ENCODE results near the gene ABO. TPM values are rescaled to one million over a fixed set of nuclear protein-coding genes. Genes with fewer than 3 reads are reported as not detected.

ABO gene
- total and polyA plus RNA-seq, 10 of the 15 experiments (the other 5 are each of a cell fraction or from before 2014, with no cell fraction given), result 0.10 TPM; not detected in 9

DNA sequence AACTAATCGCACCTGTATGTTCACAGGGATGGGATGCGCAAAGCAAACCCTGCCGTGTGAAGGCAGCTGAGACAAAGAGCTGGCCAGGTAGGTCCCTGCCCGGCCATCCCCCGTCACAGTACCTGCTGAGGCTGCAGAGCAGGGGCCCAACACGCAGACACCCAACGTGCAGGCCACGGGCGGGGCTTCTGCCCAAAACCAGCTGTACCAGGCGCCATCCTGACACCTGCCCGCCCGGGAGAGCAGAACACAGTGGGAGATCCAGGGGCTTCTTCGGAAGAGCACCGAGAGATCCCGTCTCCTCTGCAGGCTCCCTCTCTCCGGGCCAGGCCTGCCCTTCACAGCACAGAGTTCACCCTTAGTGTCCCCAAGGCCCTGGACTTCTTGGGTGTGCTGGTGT, 28.4 kb downstream of the ABO start:
- H3K27ac ChIP-seq (ENCODE audit: control insufficient read depth, insufficient read depth), result no peak overlapping the region
- POLR2A ChIA-PET, result no interaction called here
- FAIRE-seq (no peak), DNase-seq (ENCODE audit: low read depth, low spot score) (no peak), ATAC-seq (no peak)
- in situ Hi-C loops (cut with MboI), result no loop called here
- WGBS (ENCODE audit: insufficient coverage, insufficient replicate concordance, low lambda C conversion rate, missing lambda C conversion rate), result 45% methylated on average over 16 of the region's 16 CpGs
- SMC1A ChIA-PET (ENCODE audit: uncharacterized antibody, unreplicated experiment), result no interaction called here
- H3K27me3 ChIP-seq (replicated peaks in 1 of 2; ENCODE audit: control insufficient read depth in 2 of 2, insufficient read depth in 2 of 2, low read length in 1 of 2), result no peaks in the 10 kb centered on the region; a peak in 2 of 4 replicates
- H3K9ac ChIP-seq (ENCODE audit: control insufficient read depth, insufficient read depth, low read length), result no peak overlapping the region
- H2AFZ ChIP-seq (ENCODE audit: control insufficient read depth, low read depth, low read length), result no peak overlapping the region
- no TSS peak for BruUV-seq (replicated peaks)
- CTCF ChIA-PET, result no interaction called here
- H4K20me1 ChIP-seq (ENCODE audit: control insufficient read depth, insufficient read depth), result no peaks in the 10 kb centered on the region
- RAD21 ChIA-PET (ENCODE audit: unreplicated experiment), result no interaction called here
- H3K4me1 ChIP-seq (ENCODE audit: control insufficient read depth, insufficient read depth, low read length), result no peaks in the 10 kb centered on the region
- no peaks in the 10 kb centered on the region for H3K36me3 ChIP-seq (ENCODE audit: control insufficient read depth in 2 of 2, insufficient read depth in 2 of 2, low read length in 1 of 2)
- intact Hi-C loops (cut with micrococcal nuclease; ENCODE audit: unreplicated experiment), result no loop called here
- TF ChIP-seq PKNOX1 (IDR thresholded peaks at IDR 0.05) (no peak), RB1 (IDR thresholded peaks at IDR 0.05; ENCODE audit: borderline replicate concordance) (no peak), MXI1 (IDR thresholded peaks at IDR 0.05; ENCODE audit: low read depth, low read length) (no peak), CBX5 (IDR thresholded peaks at IDR 0.05; ENCODE audit: low read depth) (no peak), ZNF24 (IDR thresholded peaks at IDR 0.05) (no peak), MTA2 (IDR thresholded peaks at IDR 0.05; ENCODE audit: low read depth) (no peak), LARP7 (IDR thresholded peaks at IDR 0.05) (no peak), SIX5 (IDR thresholded peaks at IDR 0.05; ENCODE audit: low read depth, low read length, severe bottlenecking) (no peak), EGR1 (IDR thresholded peaks at IDR 0.05; ENCODE audit: borderline replicate concordance in 1 of 2, low read depth in 2 of 2, low read length in 2 of 2) (no peak)
- TF ChIP-seq, protein P1, sequence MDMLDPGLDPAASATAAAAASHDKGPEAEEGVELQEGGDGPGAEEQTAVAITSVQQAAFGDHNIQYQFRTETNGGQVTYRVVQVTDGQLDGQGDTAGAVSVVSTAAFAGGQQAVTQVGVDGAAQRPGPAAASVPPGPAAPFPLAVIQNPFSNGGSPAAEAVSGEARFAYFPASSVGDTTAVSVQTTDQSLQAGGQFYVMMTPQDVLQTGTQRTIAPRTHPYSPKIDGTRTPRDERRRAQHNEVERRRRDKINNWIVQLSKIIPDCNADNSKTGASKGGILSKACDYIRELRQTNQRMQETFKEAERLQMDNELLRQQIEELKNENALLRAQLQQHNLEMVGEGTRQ (IDR thresholded peaks at IDR 0.05; ENCODE audit: borderline replicate concordance, low read depth, low read length), result no peak
- TF ChIP-seq, protein P2, sequence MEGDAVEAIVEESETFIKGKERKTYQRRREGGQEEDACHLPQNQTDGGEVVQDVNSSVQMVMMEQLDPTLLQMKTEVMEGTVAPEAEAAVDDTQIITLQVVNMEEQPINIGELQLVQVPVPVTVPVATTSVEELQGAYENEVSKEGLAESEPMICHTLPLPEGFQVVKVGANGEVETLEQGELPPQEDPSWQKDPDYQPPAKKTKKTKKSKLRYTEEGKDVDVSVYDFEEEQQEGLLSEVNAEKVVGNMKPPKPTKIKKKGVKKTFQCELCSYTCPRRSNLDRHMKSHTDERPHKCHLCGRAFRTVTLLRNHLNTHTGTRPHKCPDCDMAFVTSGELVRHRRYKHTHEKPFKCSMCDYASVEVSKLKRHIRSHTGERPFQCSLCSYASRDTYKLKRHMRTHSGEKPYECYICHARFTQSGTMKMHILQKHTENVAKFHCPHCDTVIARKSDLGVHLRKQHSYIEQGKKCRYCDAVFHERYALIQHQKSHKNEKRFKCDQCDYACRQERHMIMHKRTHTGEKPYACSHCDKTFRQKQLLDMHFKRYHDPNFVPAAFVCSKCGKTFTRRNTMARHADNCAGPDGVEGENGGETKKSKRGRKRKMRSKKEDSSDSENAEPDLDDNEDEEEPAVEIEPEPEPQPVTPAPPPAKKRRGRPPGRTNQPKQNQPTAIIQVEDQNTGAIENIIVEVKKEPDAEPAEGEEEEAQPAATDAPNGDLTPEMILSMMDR (IDR thresholded peaks at IDR 0.05 in 2 of 3, conservative IDR thresholded peaks at IDR 0.05 in 1 of 3; ENCODE audit: control insufficient read depth in 2 of 3, extremely low read depth in 1 of 3, insufficient read depth in 1 of 3, low read depth in 3 of 3, low read length in 3 of 3), result no peak
- no peaks in the 10 kb centered on the region for H3K9me3 ChIP-seq (replicated peaks; ENCODE audit: control insufficient read depth, insufficient read depth, low read length)
- no peaks in the 10 kb centered on the region for H3K79me2 ChIP-seq (ENCODE audit: control insufficient read depth, insufficient read depth, low read length)
- no peak overlapping the region for H3K4me3 ChIP-seq
- H3K4me2 ChIP-seq (ENCODE audit: control insufficient read depth, insufficient read depth), result no peak overlapping the region

All from GM12878 (cell line).